BJ (cell line): ENCODE results near the gene ANKRD11. TPM values are rescaled to one million over a fixed set of nuclear protein-coding genes. Genes with fewer than 3 reads are reported as not detected.

ENCODE experiments used
- CTCF ChIA-PET: fragments of 350-600 bp; formaldehyde crosslinking; extraction: SDS; loops from one replicate; lab custom pipeline; 2021; ENCODE audit warnings: antibody characterized with exemption, inconsistent platforms; lab: Yijun Ruan, JAX
- POLR2A ChIA-PET: fragments of 300-600 bp; sonication (Branson Sonifier 250); formaldehyde crosslinking; extraction: SDS; loops from one replicate; lab custom pipeline; 2021; ENCODE audit warnings: antibody characterized with exemption; lab: Charles Lee
- DNase-seq: peaks from one replicate; pipeline ENCODE4 v3.0.0-alpha.2; 2011; ENCODE audit warnings: low read depth
- H3K27me3 ChIP-seq: 2 replicates; pipeline ENCODE4 v1.6.0; 2011; ENCODE audit warnings: low read length; ENCODE audit not compliant: control insufficient read depth, insufficient read depth
- H3K36me3 ChIP-seq: 2 replicates; pipeline ENCODE4 v1.5.1; 2011; ENCODE audit warnings: low read length; ENCODE audit not compliant: control insufficient read depth, insufficient read depth
- H3K4me3 ChIP-seq: 2 replicates; pipeline ENCODE4 v1.5.1; 2011; ENCODE audit warnings: low read depth, mild to moderate bottlenecking, control low read depth, low read length
- polyA minus RNA-seq: library from RNA; depleted of rRNA, polyadenylated mRNA; stranded (reverse); fragments of >200 nt; gene quantifications from 2 replicates; pipeline ENCODE4 v1.2.3, GENCODE V29; 2011; rRNA and poly(A)+ RNA removed
- polyA plus RNA-seq: library from polyadenylated mRNA; depleted of rRNA; stranded (reverse); fragments of >200 nt; gene quantifications from 2 replicates; pipeline ENCODE4 v1.2.3, GENCODE V29; 2011; rRNA removed
- TF ChIP-seq, protein P1 (sequence below): IDR thresholded peaks from 2 replicates; pipeline ENCODE4 v1.5.1; 2011; ENCODE audit warnings: low read depth, mild to moderate bottlenecking, control low read depth, inconsistent platforms, low read length, moderate library complexity; ENCODE audit not compliant: insufficient read depth

Gene ANKRD11
- polyA plus RNA-seq (44.1 and 61.8 TPM in 2 replicates), polyA minus RNA-seq (39.1 and 66.5 TPM in 2 replicates)

DNA sequence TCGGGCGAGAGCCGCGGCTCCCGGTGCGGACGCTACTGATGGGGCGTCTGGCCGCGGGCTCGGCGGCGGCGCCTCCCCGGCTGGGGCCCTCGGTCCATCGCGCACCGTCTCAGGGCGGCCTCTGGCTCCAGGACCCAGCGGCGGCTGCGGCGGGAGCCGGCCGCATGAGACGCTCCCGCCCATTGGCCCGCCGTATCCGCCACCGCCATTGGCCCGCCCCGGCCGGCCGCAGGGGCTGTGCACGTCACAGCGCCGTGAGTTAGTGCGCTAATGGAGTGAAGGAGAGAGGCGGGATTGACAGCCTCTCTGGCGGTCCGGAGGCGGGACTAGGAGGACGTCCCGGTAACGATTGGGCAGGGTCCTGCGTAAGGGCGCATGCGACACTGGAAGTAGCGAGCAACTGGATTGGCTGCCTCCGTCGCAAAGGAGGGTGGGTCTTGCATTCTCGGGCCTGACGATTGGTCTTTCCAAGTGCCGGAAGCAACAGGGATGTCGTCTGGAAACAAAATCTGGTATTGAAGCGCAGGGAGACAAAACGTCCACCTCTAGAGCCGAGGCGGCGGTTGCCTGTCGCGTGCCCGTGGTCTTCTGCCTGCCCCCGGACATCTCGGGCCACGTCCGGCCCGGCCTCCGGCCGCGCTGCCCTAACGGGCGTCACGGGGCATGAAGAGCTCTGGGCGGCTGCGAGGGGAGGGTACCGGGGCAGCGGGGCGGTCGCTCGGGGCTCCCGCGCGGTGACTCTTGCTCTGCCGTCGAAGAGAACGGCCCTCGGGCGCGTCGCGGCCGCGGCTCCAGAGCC is at the start of gene ANKRD11:
TSS of gene ANKRD11 (minus strand) at position 123 of the 799 bp plus-strand sequence. CDS start 173,542 bp downstream, outside the sequence.
- Histone ChIP-seq H3K4me3 (peak within 1 kb of the TSS; percentile 86), H3K36me3 (no peaks in the 10 kb centered on the region), H3K27me3 (no peaks in the 10 kb centered on the region)
- peak; percentile 98 for DNase-seq
- CTCF ChIA-PET, result interaction anchor here (0.5 to 1.6 kb wide), 2 partner anchors 44 to 120 kb away, joined by 3 to 5 read pairs; no protein-coding TSS in a partner anchor
- TF ChIP-seq, protein P1, sequence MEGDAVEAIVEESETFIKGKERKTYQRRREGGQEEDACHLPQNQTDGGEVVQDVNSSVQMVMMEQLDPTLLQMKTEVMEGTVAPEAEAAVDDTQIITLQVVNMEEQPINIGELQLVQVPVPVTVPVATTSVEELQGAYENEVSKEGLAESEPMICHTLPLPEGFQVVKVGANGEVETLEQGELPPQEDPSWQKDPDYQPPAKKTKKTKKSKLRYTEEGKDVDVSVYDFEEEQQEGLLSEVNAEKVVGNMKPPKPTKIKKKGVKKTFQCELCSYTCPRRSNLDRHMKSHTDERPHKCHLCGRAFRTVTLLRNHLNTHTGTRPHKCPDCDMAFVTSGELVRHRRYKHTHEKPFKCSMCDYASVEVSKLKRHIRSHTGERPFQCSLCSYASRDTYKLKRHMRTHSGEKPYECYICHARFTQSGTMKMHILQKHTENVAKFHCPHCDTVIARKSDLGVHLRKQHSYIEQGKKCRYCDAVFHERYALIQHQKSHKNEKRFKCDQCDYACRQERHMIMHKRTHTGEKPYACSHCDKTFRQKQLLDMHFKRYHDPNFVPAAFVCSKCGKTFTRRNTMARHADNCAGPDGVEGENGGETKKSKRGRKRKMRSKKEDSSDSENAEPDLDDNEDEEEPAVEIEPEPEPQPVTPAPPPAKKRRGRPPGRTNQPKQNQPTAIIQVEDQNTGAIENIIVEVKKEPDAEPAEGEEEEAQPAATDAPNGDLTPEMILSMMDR, result no peak
- POLR2A ChIA-PET, result no interaction called here

DNA sequence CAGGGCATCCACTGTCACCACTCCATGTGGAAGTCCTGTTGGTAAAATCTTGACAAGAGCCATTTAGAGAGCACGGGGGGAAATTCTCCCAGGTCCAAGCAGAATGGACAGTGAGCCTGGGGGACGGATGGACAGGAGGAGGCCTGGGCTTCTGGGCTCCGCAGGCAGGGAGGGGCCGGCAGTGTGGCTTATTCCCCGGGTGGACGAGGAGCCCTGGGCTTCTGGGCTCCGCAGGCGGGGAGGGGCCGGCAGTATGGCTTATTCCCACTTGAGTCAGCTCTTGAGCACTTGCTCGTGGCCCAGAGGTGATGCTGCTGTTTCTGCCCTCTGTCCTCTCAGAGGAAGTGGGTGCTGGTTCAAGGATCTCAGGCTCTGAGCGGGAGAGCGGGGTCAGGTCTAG is 47.9 kb upstream of the ANKRD11 start:
- CTCF ChIA-PET, result no interaction called here
- no peak for DNase-seq
- Histone ChIP-seq H3K27me3 (no peaks in the 10 kb centered on the region), H3K36me3 (peaks cover 33% of the 10 kb centered on the region), H3K4me3 (no peak overlapping the region)
- POLR2A ChIA-PET, result no interaction called here
- TF ChIP-seq, protein P1, result no peak

DNA sequence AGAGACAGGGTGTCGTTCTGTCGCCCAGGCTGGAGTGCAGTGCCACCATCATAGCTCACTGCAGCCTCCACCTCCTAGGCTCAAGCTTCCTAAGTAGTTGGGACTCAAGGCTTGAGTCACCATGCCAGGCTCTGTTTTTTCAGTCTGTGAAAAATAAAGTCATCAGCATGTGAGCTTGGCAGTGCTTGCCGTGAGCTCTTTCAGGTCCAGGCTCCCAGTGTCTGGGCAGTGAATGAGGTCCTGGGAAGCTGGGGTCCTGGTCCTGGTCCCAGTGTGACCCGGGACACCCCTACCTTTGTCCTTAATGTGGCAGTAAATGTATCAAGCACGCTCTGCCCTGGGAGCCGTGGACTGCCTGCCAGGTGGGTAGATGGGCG is 47.2 kb upstream of the ANKRD11 start:
- ChIA-PET CTCF (interaction anchor here (0.7 kb wide), 1 partner anchor 13 kb away, joined by 3 read pairs; no protein-coding TSS in a partner anchor), POLR2A (no interaction called here)
- TF ChIP-seq, protein P1, result no peak

DNA sequence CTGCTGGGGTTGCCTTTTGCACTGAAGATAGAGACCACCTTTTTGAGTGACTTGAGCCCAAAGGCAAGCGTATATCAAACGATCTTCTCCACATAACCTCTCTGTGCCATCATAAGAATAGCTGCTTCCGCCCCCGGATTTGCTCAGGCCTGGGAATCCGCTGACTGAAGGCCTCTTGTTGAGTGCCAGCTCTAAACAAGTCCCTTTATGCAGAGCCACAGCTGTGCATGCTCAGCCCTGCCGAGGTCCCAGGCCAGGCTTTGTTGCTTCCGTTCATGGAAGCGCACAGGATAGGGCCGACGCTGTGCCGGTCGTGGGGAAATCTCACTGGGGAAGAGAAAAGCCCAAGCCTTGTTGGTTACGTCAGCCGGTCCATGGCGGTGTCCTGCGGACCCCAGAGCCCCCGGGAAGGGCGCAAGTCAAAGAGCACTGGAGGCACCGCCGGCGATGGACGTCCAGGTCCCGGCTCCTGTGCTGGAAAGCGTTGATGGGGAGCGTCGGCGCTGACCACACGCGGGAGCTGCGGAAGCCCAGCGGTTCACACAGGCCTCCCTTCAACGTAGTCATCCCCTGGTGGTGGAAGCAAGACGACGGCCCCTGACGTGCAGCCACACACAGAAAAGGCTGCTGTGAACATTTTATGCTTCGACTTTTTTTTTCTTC is 46.7 kb upstream of the ANKRD11 start:
- no peak overlapping the region for H3K4me3 ChIP-seq
- no peaks in the 10 kb centered on the region for H3K27me3 ChIP-seq
- POLR2A ChIA-PET, result no interaction called here
- TF ChIP-seq, protein P1, result no peak
- CTCF ChIA-PET, result interaction anchor here (0.7 kb wide), 1 partner anchor 12 kb away, joined by 3 read pairs; no protein-coding TSS in a partner anchor
- H3K36me3 ChIP-seq, result peaks cover 36% of the 10 kb centered on the region
- no peak for DNase-seq

More for the DNA sequence above, 47.2 kb upstream of the ANKRD11 start:
- H3K27me3 ChIP-seq, result no peaks in the 10 kb centered on the region
- no peak overlapping the region for H3K4me3 ChIP-seq
- DNase-seq, result no peak
- peaks cover 33% of the 10 kb centered on the region for H3K36me3 ChIP-seq

DNA sequence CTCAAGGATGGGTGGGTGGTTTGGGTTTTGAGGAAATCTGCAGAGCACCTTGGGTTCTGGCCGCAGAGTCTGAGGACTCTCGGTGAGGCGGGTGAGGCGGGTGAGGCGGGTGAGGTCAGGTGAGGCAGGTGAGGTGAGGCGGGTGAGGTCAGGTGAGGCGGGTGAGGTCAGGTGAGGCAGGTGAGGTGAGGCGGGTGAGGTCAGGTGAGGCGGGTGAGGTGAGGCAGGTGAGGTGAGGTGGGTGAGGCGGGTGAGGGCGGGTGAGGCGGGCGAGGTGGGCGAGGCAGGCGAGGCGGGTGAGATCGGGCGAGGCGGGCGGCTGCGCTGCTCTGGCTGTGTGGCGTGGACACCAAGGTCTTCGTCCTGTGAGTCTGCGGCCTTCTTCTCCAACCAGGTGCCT is 46.0 kb upstream of the ANKRD11 start:
- POLR2A ChIA-PET, result no interaction called here
- TF ChIP-seq, protein P1, result no peak
- DNase-seq, result no peak
- Histone ChIP-seq H3K36me3 (peaks cover 39% of the 10 kb centered on the region), H3K27me3 (no peaks in the 10 kb centered on the region), H3K4me3 (no peak overlapping the region)
- CTCF ChIA-PET, result no interaction called here
